Heart left ventricle (tissue), 16 donors: ENCODE data around the gene MCM8. TPM values are rescaled to one million over a fixed set of nuclear protein-coding genes. Genes with fewer than 3 reads are reported as not detected.

ENCODE experiments used
- ATAC-seq, 4 donors: fragments of 200-7000 bp; cut with Tn5 transposase; one replicate each; pipeline ENCODE4 v1.9.1; 2020 to 2022; ENCODE audit warnings: moderate library complexity in 4 of 4, mild to moderate bottlenecking in 3 of 4, moderate number of reproducible peaks in 1 of 4
- DNase-seq, 5 donors: peaks; one replicate each; pipeline ENCODE4 v3.0.0-alpha.2; 2020
- H3K27ac ChIP-seq, 12 donors: fragments of 200-600 bp; sonication (generic) in 4 of 12; one replicate each; pipeline versions ENCODE4 v1.5.0 to v1.8.0; 2016 to 2022; ENCODE audit warnings: mild to moderate bottlenecking in 2 of 12
- H3K27me3 ChIP-seq, 9 donors: fragments of 200-600 bp; sonication (generic) in 2 of 9; one replicate each; pipeline versions ENCODE4 v1.5.1 to v1.8.0; 2016 to 2022; ENCODE audit warnings: mild to moderate bottlenecking in 3 of 9
- H3K36me3 ChIP-seq, 9 donors: fragments of 200-600 bp; sonication (generic) in 2 of 9; one replicate each; pipeline versions ENCODE4 v1.5.0 to v1.8.0; 2018 to 2022; ENCODE audit warnings: mild to moderate bottlenecking in 2 of 9
- H3K4me1 ChIP-seq, 12 donors: fragments of 200-600 bp; sonication (generic) in 4 of 12; one replicate each; pipeline versions ENCODE4 v1.5.0 to v1.8.0; 2016 to 2022; ENCODE audit warnings: mild to moderate bottlenecking in 3 of 12
- H3K4me3 ChIP-seq, 12 donors: fragments of 200-600 bp; sonication (generic) in 4 of 12; one replicate each; pipeline versions ENCODE4 v1.5.0 to v1.8.0; 2017 to 2022; ENCODE audit warnings: mild to moderate bottlenecking in 9 of 12, moderate library complexity in 4 of 12
- H3K9me3 ChIP-seq, 12 donors: fragments of 200-600 bp; sonication (generic) in 4 of 12; one replicate each; pipeline versions ENCODE4 v1.5.0 to v1.8.0; 2016 to 2022; ENCODE audit warnings: mild to moderate bottlenecking in 1 of 12
- CTCF ChIP-seq, 12 donors: fragments of 200-600 bp; sonication (generic) in 4 of 12; IDR thresholded peaks; one replicate each; pipeline versions ENCODE4 v1.5.0 to v1.8.0; 2018 to 2022; ENCODE audit warnings: antibody characterized with exemption in 12 of 12, mild to moderate bottlenecking in 5 of 12
- POLR2A ChIP-seq, 2 donors: fragments of 450-650 bp; IDR thresholded peaks; one replicate each; pipeline ENCODE4 v1.6.1; 2017; ENCODE audit warnings: antibody characterized with exemption in 2 of 2, mild to moderate bottlenecking in 2 of 2, moderate library complexity in 2 of 2
- WGBS, 4 donors: extraction: QIAGEN DNeasy Blood & Tissue Kit in 2 of 4; methylation state at CpG; one replicate each; pipeline versions ENCODE4 v1.1.5 to v1.1.7; 2013 to 2018; 5-methylcytosine and 5-hydroxymethylcytosine counted together
- intact Hi-C, 10 donors: fragments of 100-400 bp; cut with DNase I; formaldehyde crosslinking; loops; one replicate each; pipeline versions ENCODE4 v1.11.1 to v1.14.2; 2022
- polyA plus RNA-seq, 2 donors: library from polyadenylated mRNA; stranded (reverse); fragments of 200-250 nt; gene quantifications; one replicate each; pipeline ENCODE4 v1.2.3, GENCODE V29; 2013
- total RNA-seq, 9 donors: library from RNA; depleted of rRNA in 2 of 9; stranded (reverse); fragments of >200 nt in 2 of 9; fragmentation: NEBNext Ultra II Directional in 3 of 9; extraction: Animal tissue kit (Norgen Biotek cat#: 25700) in 3 of 9; gene quantifications; one replicate each; pipeline versions ENCODE4 v1.1.0 to v1.2.4, GENCODE V29; 2016 to 2023
- donor health status: ischemic (EF 13 %, LVEDD 7.1; RV severe dilation, severe dysfunction).
- donor health status: healthy with polysubstance abuse.
- donor health status: DM: no; HTN: yes; CAD: no.
- donor health status: DM: no; HTN: no; CAD: no.
- donor health status: ischemic (EF 25% LVEDD 6.9; RV normal size, moderate dysfunction).
- donor health status: ischemic (EF 25% LVEDD 5.7; RV mildly dilated, moderate dysfunction).
- donor health status: healthy.
- donor health status: DM: yes; HTN: yes; CAD: no.
- donor health status: ischemic (EF 35%, LVEDD 5.7; RV mildly dilated, moderate dysfunction).
- donor health status: nonischemic (EF 11% LVEDD 7.7; RV severe dilation, severe dysfunction).
- donor health status: DM: yes; HTN: yes; CAD: no.
- donor health status: PGD.
- donor health status: ischemic (EF 29% LVEDD 5.4; RV normal size, mild dysfunction).
- donor health status: nonischemic (EF 23%, LVEDD 6.1; RV moderate dilation, normal function).

Gene MCM8
- total and polyA plus RNA-seq, 11 donors = 1.8 to 8.7 (median 6.5) TPM

GRCh38 chr20:5980720-5981538, 30.5 kb downstream of the MCM8 start:
- no peaks in the 10 kb centered on the region for H3K9me3 ChIP-seq
- H3K27ac ChIP-seq = no peak overlapping the region
- DNase-seq = no peak
- no peak for ATAC-seq
- intact Hi-C loops = no loop called here
- no peak overlapping the region for H3K4me3 ChIP-seq
- H3K36me3 ChIP-seq = peaks cover 0 to 75% (median 36%) of the 10 kb centered on the region in 9 donors
- no peak for TF ChIP-seq POLR2A (IDR thresholded peaks at IDR 0.05)
- TF ChIP-seq CTCF (IDR thresholded peaks at IDR 0.05) = no peak
- no peaks in the 10 kb centered on the region for H3K4me1 ChIP-seq
- 76 to 87% (median 78%) methylated on average over 5 of the region's 5 CpGs for WGBS, 4 donors
- H3K27me3 ChIP-seq = no peaks in the 10 kb centered on the region

GRCh38 chr20:5987383-5987782, 36.9 kb downstream of the MCM8 start:
- DNase-seq (no peak), ATAC-seq (no peak)
- Histone ChIP-seq H3K4me1 (no peaks in the 10 kb centered on the region), H3K27ac (no peak overlapping the region), H3K27me3 (no peaks in the 10 kb centered on the region), H3K4me3 (no peak overlapping the region), H3K36me3 (peaks cover 0 to 64% (median 24%) of the 10 kb centered on the region in 9 donors), H3K9me3 (no peaks in the 10 kb centered on the region)
- TF ChIP-seq CTCF (IDR thresholded peaks at IDR 0.05) (no peak), POLR2A (IDR thresholded peaks at IDR 0.05) (no peak)
- 95 to 98% (median 96%) methylated on average over 2 of the region's 2 CpGs for WGBS, 4 donors
- intact Hi-C loops = no loop called here

- Histone ChIP-seq H3K4me3 (no peak overlapping the region), H3K36me3 (peaks cover 0 to 56% (median 16%) of the 10 kb centered on the region in 9 donors), H3K9me3 (no peaks in the 10 kb centered on the region), H3K27ac (no peak overlapping the region), H3K27me3 (no peaks in the 10 kb centered on the region), H3K4me1 (no peaks in the 10 kb centered on the region)
- DNase-seq = no peak
- intact Hi-C loops = no loop called here
- 93 to 100% (median 96%) methylated on average over 1 of the region's 1 CpG for WGBS, 4 donors
- TF ChIP-seq CTCF (IDR thresholded peaks at IDR 0.05) (no peak), POLR2A (IDR thresholded peaks at IDR 0.05) (no peak)
- no peak for ATAC-seq
These were observed 39.1 kb downstream of the MCM8 start for GRCh38 chr20:5989539-5989938.

GRCh38 chr20:5990946-5991345, 40.5 kb downstream of the MCM8 start:
- TF ChIP-seq CTCF (IDR thresholded peaks at IDR 0.05) = no peak
- WGBS, 4 donors = 94 to 97% (median 96%) methylated on average over 3 of the region's 3 CpGs
- no peak for DNase-seq
- peaks cover 0 to 64% (median 22%) of the 10 kb centered on the region in 9 donors for H3K36me3 ChIP-seq
- H3K4me1 ChIP-seq = no peaks in the 10 kb centered on the region
- H3K9me3 ChIP-seq = no peaks in the 10 kb centered on the region
- no peak for ATAC-seq
- no peaks in the 10 kb centered on the region for H3K27me3 ChIP-seq
- no peak overlapping the region for H3K27ac ChIP-seq
- H3K4me3 ChIP-seq = no peak overlapping the region
- intact Hi-C loops = no loop called here
